ENCODE data around the gene SLC22A14.

- TF ChIP-seq CTCF (IDR thresholded peaks at IDR 0.05; ENCODE audit: low read depth, low read length) = no peak
- TF ChIP-seq MAX (IDR thresholded peaks at IDR 0.05; ENCODE audit: low read depth, low read length) = no peak
Observed at GRCh38 chr3:38359038-38359437, 76.9 kb downstream of the SLC22A14 start.
